Upper lobe of left lung (tissue), 6 donors: Measurements from ENCODE around the gene LRRC23. TPM values are rescaled to one million over a fixed set of nuclear protein-coding genes. Genes with fewer than 3 reads are reported as not detected.

Source experiments
- ATAC-seq, 2 donors: fragments of 200-7000 bp; cut with Tn5 transposase; one replicate each; pipeline ENCODE4 v1.9.1; 2022; ENCODE audit warnings: mild to moderate bottlenecking in 2 of 2, moderate library complexity in 2 of 2; ENCODE audit not compliant: low FRiP score in 2 of 2
- DNase-seq, 2 donors: peaks; one replicate each; pipeline ENCODE4 v3.0.0-alpha.2; 2019 to 2020
- H3K27ac ChIP-seq, 4 donors: fragments of 200-600 bp; sonication (generic); one replicate each; pipeline ENCODE4 v1.5.1; 2016 to 2019
- H3K27me3 ChIP-seq, 4 donors: fragments of 200-600 bp; sonication (generic); one replicate each; pipeline ENCODE4 v1.5.1; 2017 to 2019
- H3K36me3 ChIP-seq, 4 donors: fragments of 200-600 bp; sonication (generic); one replicate each; pipeline ENCODE4 v1.5.1; 2016 to 2019
- H3K4me1 ChIP-seq, 4 donors: fragments of 200-600 bp; sonication (generic); one replicate each; pipeline ENCODE4 v1.5.1; 2018 to 2019
- H3K4me3 ChIP-seq, 4 donors: fragments of 200-600 bp; sonication (generic); one replicate each; pipeline ENCODE4 v1.5.1; 2017 to 2019; ENCODE audit warnings: mild to moderate bottlenecking in 2 of 4, moderate library complexity in 1 of 4
- H3K9me3 ChIP-seq, 4 donors: fragments of 200-600 bp; sonication (generic); one replicate each; pipeline ENCODE4 v1.5.1; 2018 to 2019
- EP300 ChIP-seq, 4 donors: sonication (generic); formaldehyde crosslinking; IDR thresholded peaks; one replicate each; pipeline ENCODE4 v1.5.1; 2017; ENCODE audit warnings: antibody characterized with exemption in 4 of 4, control low read depth in 2 of 4
- POLR2A ChIP-seq, 4 donors: fragments of 450-650 bp; IDR thresholded peaks; one replicate each; pipeline ENCODE4 v1.5.1; 2016 to 2017; ENCODE audit warnings: antibody characterized with exemption in 4 of 4, mild to moderate bottlenecking in 2 of 4
- POLR2AphosphoS5 ChIP-seq, 2 donors: sonication (generic); formaldehyde crosslinking; IDR thresholded peaks; one replicate each; pipeline ENCODE4 v1.5.1; 2017; ENCODE audit warnings: antibody characterized with exemption in 2 of 2
- WGBS, 2 donors: methylation state at CpG; one replicate each; pipeline ENCODE4 v1.1.5; 2017 to 2018; 5-methylcytosine and 5-hydroxymethylcytosine counted together
- total RNA-seq, 6 donors: library from RNA; depleted of rRNA in 4 of 6; stranded (reverse); fragments of >200 nt in 4 of 6; gene quantifications; one replicate each; pipeline versions ENCODE4 v1.1.0 to v1.2.1, GENCODE V29; 2016 to 2021
- TF ChIP-seq, protein P1 (sequence below), 6 experiments: fragments of 450-650 bp in 4 of 6; fragments of 200-600 bp in 2 of 6; sonication (generic) in 2 of 6; IDR thresholded peaks; one replicate each; pipeline ENCODE4 v1.5.1; 2016 to 2019; ENCODE audit warnings: antibody characterized with exemption in 6 of 6
- donor health status: DM: no; HTN: no; CAD: no; lungs with moderate emphysema.
- donor health status: DM: no; HTN: yes; CAD: no; lungs with severe emphysema.

The LRRC23 gene
- total RNA-seq, 6 donors from 2014 or later, result 12.0 to 83.2 (median 29.1) TPM

DNA sequence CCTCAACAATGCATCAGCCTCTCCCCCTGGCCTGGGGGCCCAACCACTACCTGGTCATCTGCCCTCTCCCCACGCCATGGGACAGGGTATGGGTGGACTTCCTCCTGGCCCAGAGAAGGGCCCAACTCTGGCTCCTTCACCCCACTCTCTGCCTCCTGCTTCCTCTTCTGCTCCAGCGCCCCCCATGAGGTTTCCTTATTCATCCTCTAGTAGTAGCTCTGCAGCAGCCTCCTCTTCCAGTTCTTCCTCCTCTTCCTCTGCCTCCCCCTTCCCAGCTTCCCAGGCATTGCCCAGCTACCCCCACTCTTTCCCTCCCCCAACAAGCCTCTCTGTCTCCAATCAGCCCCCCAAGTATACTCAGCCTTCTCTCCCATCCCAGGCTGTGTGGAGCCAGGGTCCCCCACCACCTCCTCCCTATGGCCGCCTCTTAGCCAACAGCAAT lies 31.6 kb downstream of the LRRC23 start:
- no peak overlapping the region for H3K4me3 ChIP-seq
- 78 to 90% methylated on average over 3 of the region's 3 CpGs for WGBS, 2 donors
- no peak for TF ChIP-seq POLR2AphosphoS5 (IDR thresholded peaks at IDR 0.05)
- TF ChIP-seq EP300 (IDR thresholded peaks at IDR 0.05), result no peak
- TF ChIP-seq, protein P1, sequence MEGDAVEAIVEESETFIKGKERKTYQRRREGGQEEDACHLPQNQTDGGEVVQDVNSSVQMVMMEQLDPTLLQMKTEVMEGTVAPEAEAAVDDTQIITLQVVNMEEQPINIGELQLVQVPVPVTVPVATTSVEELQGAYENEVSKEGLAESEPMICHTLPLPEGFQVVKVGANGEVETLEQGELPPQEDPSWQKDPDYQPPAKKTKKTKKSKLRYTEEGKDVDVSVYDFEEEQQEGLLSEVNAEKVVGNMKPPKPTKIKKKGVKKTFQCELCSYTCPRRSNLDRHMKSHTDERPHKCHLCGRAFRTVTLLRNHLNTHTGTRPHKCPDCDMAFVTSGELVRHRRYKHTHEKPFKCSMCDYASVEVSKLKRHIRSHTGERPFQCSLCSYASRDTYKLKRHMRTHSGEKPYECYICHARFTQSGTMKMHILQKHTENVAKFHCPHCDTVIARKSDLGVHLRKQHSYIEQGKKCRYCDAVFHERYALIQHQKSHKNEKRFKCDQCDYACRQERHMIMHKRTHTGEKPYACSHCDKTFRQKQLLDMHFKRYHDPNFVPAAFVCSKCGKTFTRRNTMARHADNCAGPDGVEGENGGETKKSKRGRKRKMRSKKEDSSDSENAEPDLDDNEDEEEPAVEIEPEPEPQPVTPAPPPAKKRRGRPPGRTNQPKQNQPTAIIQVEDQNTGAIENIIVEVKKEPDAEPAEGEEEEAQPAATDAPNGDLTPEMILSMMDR (IDR thresholded peaks at IDR 0.05), result no peak
- TF ChIP-seq POLR2A (IDR thresholded peaks at IDR 0.05), result no peak
- no peaks in the 10 kb centered on the region for H3K9me3 ChIP-seq
- H3K27me3 ChIP-seq, result no peaks in the 10 kb centered on the region
- no peak for ATAC-seq
- no peak for DNase-seq
- H3K4me1 ChIP-seq, result peaks cover 44 to 63% (median 58%) of the 10 kb centered on the region in 4 donors
- peaks cover 9 to 61% (median 33%) of the 10 kb centered on the region in 4 donors for H3K36me3 ChIP-seq
- peak overlapping the region in 2 of 4 donors; percentile 94 to 96 for H3K27ac ChIP-seq

DNA sequence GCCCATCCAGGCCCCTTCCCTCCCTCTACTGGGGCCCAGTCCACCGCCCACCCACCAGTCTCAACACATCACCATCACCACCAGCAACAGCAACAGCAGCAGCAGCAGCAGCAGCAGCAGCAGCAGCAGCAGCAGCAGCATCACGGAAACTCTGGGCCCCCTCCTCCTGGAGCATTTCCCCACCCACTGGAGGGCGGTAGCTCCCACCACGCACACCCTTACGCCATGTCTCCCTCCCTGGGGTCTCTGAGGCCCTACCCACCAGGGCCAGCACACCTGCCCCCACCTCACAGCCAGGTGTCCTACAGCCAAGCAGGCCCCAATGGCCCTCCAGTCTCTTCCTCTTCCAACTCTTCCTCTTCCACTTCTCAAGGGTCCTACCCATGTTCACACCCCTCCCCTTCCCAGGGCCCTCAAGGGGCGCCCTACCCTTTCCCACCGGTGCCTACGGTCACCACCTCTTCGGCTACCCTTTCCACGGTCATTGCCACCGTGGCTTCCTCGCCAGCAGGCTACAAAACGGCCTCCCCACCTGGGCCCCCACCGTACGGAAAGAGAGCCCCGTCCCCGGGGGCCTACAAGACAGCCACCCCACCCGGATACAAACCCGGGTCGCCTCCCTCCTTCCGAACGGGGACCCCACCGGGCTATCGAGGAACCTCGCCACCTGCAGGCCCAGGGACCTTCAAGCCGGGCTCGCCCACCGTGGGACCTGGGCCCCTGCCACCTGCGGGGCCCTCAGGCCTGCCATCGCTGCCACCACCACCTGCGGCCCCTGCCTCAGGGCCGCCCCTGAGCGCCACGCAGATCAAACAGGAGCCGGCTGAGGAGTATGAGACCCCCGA lies 32.2 kb downstream of the LRRC23 start:
- DNase-seq (peak in 1 of 2 donors; percentile 33), ATAC-seq (peak in 1 of 2 donors; percentile 0)
- TF ChIP-seq EP300 (IDR thresholded peaks at IDR 0.05) (no peak), POLR2A (IDR thresholded peaks at IDR 0.05) (peak in 1 of 4 donors; percentile 5)
- TF ChIP-seq, protein P1 (IDR thresholded peaks at IDR 0.05), result no peak
- peaks cover 44 to 63% (median 56%) of the 10 kb centered on the region in 4 donors for H3K4me1 ChIP-seq
- H3K4me3 ChIP-seq, result peak overlapping the region; percentile 53 to 76 (median 67)
- no peaks in the 10 kb centered on the region for H3K27me3 ChIP-seq
- peak overlapping the region; percentile 82 to 96 (median 93) for H3K27ac ChIP-seq
- no peaks in the 10 kb centered on the region for H3K9me3 ChIP-seq
- 32 to 41% methylated on average over 13 to 35 of the region's 36 CpGs for WGBS, 2 donors
- H3K36me3 ChIP-seq, result peaks cover 9 to 68% (median 39%) of the 10 kb centered on the region in 4 donors

DNA sequence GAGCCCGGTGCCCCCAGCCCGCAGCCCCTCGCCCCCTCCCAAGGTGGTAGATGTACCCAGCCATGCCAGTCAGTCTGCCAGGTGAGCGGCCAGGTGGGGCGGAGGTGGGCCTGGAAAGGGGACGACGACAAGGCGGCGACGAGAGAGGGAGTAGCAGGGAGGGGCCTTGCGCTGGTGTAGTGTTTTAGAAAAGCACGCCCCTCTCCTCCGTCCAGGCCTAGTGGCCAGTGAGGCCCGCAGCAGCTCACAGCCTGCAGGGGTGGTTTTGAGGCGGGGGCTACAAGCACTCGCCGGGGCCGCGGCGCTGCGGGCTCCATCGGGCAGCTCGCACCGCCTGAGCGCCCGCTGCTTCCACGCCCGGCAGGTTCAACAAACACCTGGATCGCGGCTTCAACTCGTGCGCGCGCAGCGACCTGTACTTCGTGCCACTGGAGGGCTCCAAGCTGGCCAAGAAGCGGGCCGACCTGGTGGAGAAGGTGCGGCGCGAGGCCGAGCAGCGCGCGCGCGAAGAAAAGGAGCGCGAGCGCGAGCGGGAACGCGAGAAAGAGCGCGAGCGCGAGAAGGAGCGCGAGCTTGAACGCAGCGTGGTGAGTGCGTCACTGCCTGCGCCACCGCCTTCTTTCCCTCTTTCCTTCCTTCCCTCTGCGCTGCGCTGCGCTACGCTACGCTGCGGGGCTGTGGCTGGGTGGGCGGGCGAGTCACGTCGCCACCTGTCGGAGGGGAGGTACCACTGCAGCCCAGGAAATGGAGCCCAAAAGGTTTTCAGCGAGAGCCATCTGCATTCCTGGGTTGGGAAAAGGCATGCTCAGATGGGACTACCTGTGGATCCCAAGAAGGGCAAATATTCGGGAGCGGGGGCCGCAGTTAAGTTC lies 33.1 kb downstream of the LRRC23 start:
- Histone ChIP-seq H3K27me3 (no peaks in the 10 kb centered on the region), H3K36me3 (peaks cover 9 to 68% (median 40%) of the 10 kb centered on the region in 4 donors), H3K9me3 (no peaks in the 10 kb centered on the region), H3K27ac (peak overlapping the region; percentile 82 to 96 (median 93)), H3K4me3 (peak overlapping the region; percentile 53 to 76 (median 67)), H3K4me1 (peaks cover 48 to 57% (median 52%) of the 10 kb centered on the region in 4 donors)
- WGBS, 2 donors, result 1 to 2% methylated on average over 41 to 73 of the region's 80 CpGs
- TF ChIP-seq EP300 (IDR thresholded peaks at IDR 0.05) (peak in 1 of 4 donors; percentile 60), POLR2AphosphoS5 (IDR thresholded peaks at IDR 0.05) (peak; percentile 97), POLR2A (IDR thresholded peaks at IDR 0.05) (peak; percentile 13 to 90 (median 62))
- TF ChIP-seq, protein P1 (IDR thresholded peaks at IDR 0.05), result peak; percentile 96 to 99 (median 97)
- ATAC-seq (peak; percentile 97), DNase-seq (peak; percentile 94 to 96)

- Histone ChIP-seq H3K4me1 (peaks cover 46 to 58% (median 52%) of the 10 kb centered on the region in 4 donors), H3K27ac (peak overlapping the region; percentile 82 to 96 (median 93)), H3K27me3 (no peaks in the 10 kb centered on the region), H3K4me3 (peak overlapping the region in 3 of 4 donors; percentile 53 to 76 (median 64)), H3K36me3 (peaks cover 9 to 67% (median 40%) of the 10 kb centered on the region in 4 donors), H3K9me3 (no peaks in the 10 kb centered on the region)
- ATAC-seq, result no peak
- TF ChIP-seq, protein P1 (IDR thresholded peaks at IDR 0.05), result peak in 1 of 6 experiments; percentile 9
- TF ChIP-seq POLR2AphosphoS5 (IDR thresholded peaks at IDR 0.05), result no peak
- TF ChIP-seq POLR2A (IDR thresholded peaks at IDR 0.05), result no peak
- TF ChIP-seq EP300 (IDR thresholded peaks at IDR 0.05), result no peak
- 80 to 83% methylated on average over 16 to 32 of the region's 32 CpGs for WGBS, 2 donors
- peak in 1 of 2 donors; percentile 86 for DNase-seq
Measured at GRCh38 chr12:6938353-6939190, 34.0 kb downstream of the LRRC23 start.
